GM18498 (cell line): ENCODE data around the gene GARS1.

ENCODE experiments used
- ATAC-seq: cut with Tn5 transposase; IDR thresholded peaks from one replicate; pipeline ENCODE4 v1.9.1; 2021; ENCODE audit warnings: mild to moderate bottlenecking, moderate library complexity; ENCODE audit not compliant: unreplicated experiment

Gene GARS1

GRCh38 chr7:30654296-30655090 lies 59.8 kb downstream of the GARS1 start:
- no peak for ATAC-seq

- no peak for ATAC-seq
Measured at GRCh38 chr7:30655096-30655970, 60.7 kb downstream of the GARS1 start.

GRCh38 chr7:30656006-30656957 lies 61.6 kb downstream of the GARS1 start:
- ATAC-seq: no peak

GRCh38 chr7:30657131-30657530 lies 62.5 kb downstream of the GARS1 start:
- no peak for ATAC-seq

GRCh38 chr7:30658479-30659074 lies 63.9 kb downstream of the GARS1 start:
- ATAC-seq: no peak

- no peak for ATAC-seq
Measured at GRCh38 chr7:30659312-30659711, 64.6 kb downstream of the GARS1 start.

GRCh38 chr7:30660331-30661255 lies 65.9 kb downstream of the GARS1 start:
- no peak for ATAC-seq

- no peak for ATAC-seq
Measured at GRCh38 chr7:30661926-30662325, 67.2 kb downstream of the GARS1 start.

- no peak for ATAC-seq
Measured at GRCh38 chr7:30662431-30662939, 67.8 kb downstream of the GARS1 start.

- no peak for ATAC-seq
Measured at GRCh38 chr7:30663414-30663813, 68.7 kb downstream of the GARS1 start.

GRCh38 chr7:30664184-30664885 lies 69.7 kb downstream of the GARS1 start:
- ATAC-seq: no peak

- no peak for ATAC-seq
Measured at GRCh38 chr7:30665043-30665442, 70.4 kb downstream of the GARS1 start.

GRCh38 chr7:30665449-30665848 lies 70.8 kb downstream of the GARS1 start:
- no peak for ATAC-seq

GRCh38 chr7:30667172-30667571 lies 72.5 kb downstream of the GARS1 start:
- ATAC-seq: no peak

GRCh38 chr7:30668102-30668501 lies 73.4 kb downstream of the GARS1 start:
- ATAC-seq: no peak

- no peak for ATAC-seq
Measured at GRCh38 chr7:30671793-30672465, 77.3 kb downstream of the GARS1 start.

GRCh38 chr7:30674420-30674819 lies 79.7 kb downstream of the GARS1 start:
- no peak for ATAC-seq

- no peak for ATAC-seq
Measured at GRCh38 chr7:30674876-30675275, 80.2 kb downstream of the GARS1 start.
